GM13977 (cell line): Measurements from ENCODE around the gene CALD1.
"Not testable (repeated sequence)": the region's sequence is repeated elsewhere in the genome, so short reads cannot be mapped to it uniquely, and the experiment has no call there.

Source experiments
- DNase-seq: peaks from one replicate; pipeline ENCODE4 v3.0.0; 2012; ENCODE audit warnings: low spot score
- in situ Hi-C: fragments of 300-500 bp; cut with MboI; formaldehyde crosslinking; loops from one replicate; pipeline ENCODE4 v1.12.0; 2022; ENCODE audit warnings: low sequenced_read_pairs, low pct_unique_long_range_greater_than_20kb, mixed read lengths, inconsistent platforms; ENCODE audit not compliant: unreplicated experiment
- TF ChIP-seq, protein P1 (sequence below): IDR thresholded peaks from 2 replicates; pipeline ENCODE4 v1.5.1; 2012; ENCODE audit warnings: mild to moderate bottlenecking, control low read depth; ENCODE audit not compliant: insufficient read depth; ENCODE audit errors: extremely low read depth, missing control alignments

Gene CALD1

DNA sequence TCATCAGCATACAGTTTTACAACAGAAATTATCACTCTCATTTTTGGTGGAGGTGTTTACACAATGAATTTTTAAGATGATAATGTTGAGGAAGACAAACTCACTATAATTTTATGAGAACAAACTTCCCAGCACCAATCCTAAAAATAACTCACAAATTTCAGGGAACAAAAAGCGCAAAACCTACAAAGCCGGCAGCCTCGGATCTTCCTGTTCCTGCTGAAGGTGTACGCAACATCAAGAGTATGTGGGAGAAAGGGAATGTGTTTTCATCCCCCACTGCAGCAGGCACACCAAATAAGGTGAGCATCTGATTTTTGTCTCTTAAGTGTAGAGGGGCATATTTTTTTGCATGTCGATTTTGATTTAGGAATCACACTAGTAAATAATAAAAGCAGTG, 180.4 kb downstream of the CALD1 start:
- TF ChIP-seq, protein P1, sequence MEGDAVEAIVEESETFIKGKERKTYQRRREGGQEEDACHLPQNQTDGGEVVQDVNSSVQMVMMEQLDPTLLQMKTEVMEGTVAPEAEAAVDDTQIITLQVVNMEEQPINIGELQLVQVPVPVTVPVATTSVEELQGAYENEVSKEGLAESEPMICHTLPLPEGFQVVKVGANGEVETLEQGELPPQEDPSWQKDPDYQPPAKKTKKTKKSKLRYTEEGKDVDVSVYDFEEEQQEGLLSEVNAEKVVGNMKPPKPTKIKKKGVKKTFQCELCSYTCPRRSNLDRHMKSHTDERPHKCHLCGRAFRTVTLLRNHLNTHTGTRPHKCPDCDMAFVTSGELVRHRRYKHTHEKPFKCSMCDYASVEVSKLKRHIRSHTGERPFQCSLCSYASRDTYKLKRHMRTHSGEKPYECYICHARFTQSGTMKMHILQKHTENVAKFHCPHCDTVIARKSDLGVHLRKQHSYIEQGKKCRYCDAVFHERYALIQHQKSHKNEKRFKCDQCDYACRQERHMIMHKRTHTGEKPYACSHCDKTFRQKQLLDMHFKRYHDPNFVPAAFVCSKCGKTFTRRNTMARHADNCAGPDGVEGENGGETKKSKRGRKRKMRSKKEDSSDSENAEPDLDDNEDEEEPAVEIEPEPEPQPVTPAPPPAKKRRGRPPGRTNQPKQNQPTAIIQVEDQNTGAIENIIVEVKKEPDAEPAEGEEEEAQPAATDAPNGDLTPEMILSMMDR: no peak
- in situ Hi-C loops: loop anchor here (25.0 kb wide), 1 partner anchor 523 kb away; no protein-coding TSS in a partner anchor
- no peak for DNase-seq

DNA sequence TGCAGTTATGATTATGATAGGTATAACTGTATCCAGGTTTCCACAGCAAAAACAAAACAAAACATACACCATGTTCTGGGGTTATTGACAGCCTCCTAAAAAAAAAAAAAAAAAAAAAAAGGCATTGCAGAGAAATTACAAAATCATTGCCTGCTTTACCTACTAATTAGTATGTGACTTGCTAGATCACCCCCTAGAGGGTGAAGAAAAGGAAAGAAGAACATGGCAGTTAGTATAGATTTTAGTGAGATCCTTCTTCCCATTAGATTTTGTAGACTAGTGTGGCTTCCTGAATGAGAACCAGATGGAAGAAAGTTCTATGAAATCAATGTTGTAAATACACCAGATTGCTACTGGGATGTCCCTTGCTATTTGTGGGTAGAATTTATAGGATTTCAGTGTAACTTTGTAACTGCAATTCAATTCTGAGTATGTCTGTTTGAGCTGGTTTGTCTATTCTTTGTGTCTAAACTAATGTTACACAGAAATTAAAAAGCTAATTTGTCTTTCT, 182.9 kb downstream of the CALD1 start:
- no peak for DNase-seq
- TF ChIP-seq, protein P1: no peak
- in situ Hi-C loops: loop anchor here (25.0 kb wide), 1 partner anchor 525 kb away; no protein-coding TSS in a partner anchor

DNA sequence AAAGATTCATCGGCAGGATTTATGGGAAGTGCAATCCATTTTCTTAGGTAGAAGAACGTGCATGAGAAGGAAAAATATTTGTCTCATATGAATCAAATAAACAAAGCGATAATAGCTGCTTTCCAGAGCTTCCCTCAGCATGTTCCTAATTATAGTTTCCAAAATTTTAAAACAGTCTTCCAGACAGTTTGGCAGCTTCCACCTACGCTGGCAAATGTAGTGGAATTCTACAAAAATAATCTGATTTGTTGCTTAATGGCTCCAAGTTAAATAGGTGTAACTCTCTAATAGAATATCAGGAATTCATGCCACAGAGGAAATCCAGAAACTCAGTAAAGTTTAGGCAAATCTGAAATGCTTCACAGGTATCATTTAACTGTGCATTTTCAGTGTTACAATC, 183.6 kb downstream of the CALD1 start:
- TF ChIP-seq, protein P1: no peak
- in situ Hi-C loops: loop anchor here (25.0 kb wide), 1 partner anchor 526 kb away; no protein-coding TSS in a partner anchor
- no peak for DNase-seq

DNA sequence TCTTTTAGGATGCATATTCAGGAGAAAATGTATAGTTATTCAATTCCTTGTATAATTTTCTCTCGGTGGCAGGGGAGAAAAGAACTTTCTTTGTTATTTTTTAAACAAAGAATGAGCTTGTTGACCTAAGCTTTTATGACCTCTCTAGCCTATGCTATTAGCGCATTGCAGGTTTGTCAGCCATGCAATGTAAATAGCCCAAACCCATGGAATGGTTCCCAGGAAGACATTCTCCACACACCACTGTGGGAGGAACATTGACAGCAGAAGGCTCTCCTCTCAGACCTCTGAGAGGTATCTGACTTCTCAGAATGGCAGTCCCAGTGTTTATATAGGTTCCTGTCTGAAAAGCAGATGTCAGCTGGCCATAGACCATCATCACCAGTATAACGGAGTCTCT, 187.3 kb downstream of the CALD1 start:
- in situ Hi-C loops: loop anchor here (25.0 kb wide), 1 partner anchor 529 kb away; no protein-coding TSS in a partner anchor
- DNase-seq: no peak

DNA sequence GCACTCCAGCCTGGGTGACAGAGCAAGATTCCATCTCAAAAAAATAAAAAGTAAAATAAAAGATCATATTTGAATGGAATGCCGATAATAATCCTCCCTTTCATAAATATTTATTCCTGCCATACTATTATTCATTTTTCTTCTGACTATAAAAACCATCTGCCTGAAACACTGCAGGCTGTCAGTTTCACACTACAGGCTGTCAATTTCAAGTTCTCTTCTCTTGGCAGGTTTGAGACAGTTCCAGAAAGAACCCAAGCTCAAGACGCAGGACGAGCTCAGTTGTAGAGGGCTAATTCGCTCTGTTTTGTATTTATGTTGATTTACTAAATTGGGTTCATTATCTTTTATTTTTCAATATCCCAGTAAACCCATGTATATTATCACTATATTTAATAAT, 188.7 kb downstream of the CALD1 start:
- in situ Hi-C loops: loop anchor here (25.0 kb wide), 1 partner anchor 531 kb away; no protein-coding TSS in a partner anchor
- TF ChIP-seq, protein P1: no peak
- no peak for DNase-seq

More for the DNA sequence above, 187.3 kb downstream of the CALD1 start:
- TF ChIP-seq, protein P1: no peak

DNA sequence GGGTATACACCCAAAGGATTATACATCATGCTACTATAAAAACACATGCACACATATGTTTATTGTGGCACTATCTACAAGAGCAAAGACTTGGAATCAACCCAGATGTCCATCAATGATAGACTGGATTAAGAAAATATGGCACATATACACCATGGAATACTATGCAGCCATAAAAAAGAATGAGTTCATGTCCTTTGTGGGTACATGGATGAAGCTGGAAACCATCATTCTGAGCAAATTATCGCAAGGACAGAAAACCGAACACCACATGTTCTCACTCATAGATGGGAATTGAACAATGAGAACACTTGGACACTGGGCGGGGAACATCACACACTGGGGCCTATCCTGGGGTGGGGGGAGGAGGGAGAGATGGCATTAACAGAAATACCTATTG, 202.2 kb downstream of the CALD1 start:
- in situ Hi-C loops, DNase-seq: not testable (repeated sequence)

DNA sequence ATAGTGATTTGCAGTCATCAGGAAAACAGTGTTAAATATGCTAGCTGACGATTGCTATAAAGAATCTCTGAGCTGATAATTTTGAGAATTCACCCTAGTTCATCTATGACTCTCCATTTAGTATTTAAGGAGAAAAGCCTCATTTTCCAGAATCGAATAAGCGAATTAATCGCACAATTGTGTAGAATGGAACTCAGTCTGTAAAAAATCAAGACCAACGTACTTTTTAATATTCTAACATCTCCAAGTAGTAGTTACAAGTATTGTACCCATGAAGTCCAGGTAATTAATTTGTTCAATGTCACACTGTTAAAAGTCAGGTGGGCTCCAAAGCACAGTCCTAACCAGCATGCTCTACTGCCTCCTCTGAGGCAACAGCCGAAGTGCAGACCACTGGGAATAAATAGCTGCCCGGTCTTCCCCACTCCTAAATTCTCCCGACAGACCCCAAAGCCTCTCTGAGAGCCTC, 206.5 kb downstream of the CALD1 start:
- in situ Hi-C loops: no loop called here
- no peak for DNase-seq
- TF ChIP-seq, protein P1: no peak
